Trophoblast cell (in vitro differentiated cells and primary cell): ENCODE measurements around the gene IGFBP2.
"Not testable (repeated sequence)": the region's sequence is repeated elsewhere in the genome, so short reads cannot be mapped to it uniquely, and the experiment has no call there.

ENCODE experiments used
- DNase-seq, 2 donors: peaks; one replicate each; pipeline ENCODE4 v3.0.0-alpha.2; 2016
- H2AFZ ChIP-seq: 2 replicates; pipeline ENCODE4 v1.6.1; 2013; ENCODE audit warnings: low read length, moderate library complexity, mild to moderate bottlenecking; ENCODE audit not compliant: insufficient read depth, poor library complexity
- H2AK5ac ChIP-seq: 2 replicates; pipeline ENCODE4 v1.6.1; 2013; ENCODE audit warnings: mild to moderate bottlenecking, low read length
- H2BK120ac ChIP-seq: 2 replicates; pipeline ENCODE4 v1.6.1; 2013; ENCODE audit warnings: low read length, mild to moderate bottlenecking, moderate library complexity; ENCODE audit not compliant: insufficient read depth, poor library complexity
- H2BK12ac ChIP-seq: 2 replicates; pipeline ENCODE4 v1.6.1; 2013; ENCODE audit warnings: mild to moderate bottlenecking, low read length, moderate library complexity
- H2BK5ac ChIP-seq: 2 replicates; pipeline ENCODE4 v1.6.1; 2013; ENCODE audit warnings: low read length, low read depth, moderate library complexity, mild to moderate bottlenecking; ENCODE audit not compliant: poor library complexity
- H3K14ac ChIP-seq: 2 replicates; pipeline ENCODE4 v1.6.1; 2013; ENCODE audit warnings: mild to moderate bottlenecking, low read length
- H3K18ac ChIP-seq: 2 replicates; pipeline ENCODE4 v1.6.1; 2013; ENCODE audit warnings: mild to moderate bottlenecking, low read length
- H3K23ac ChIP-seq: 2 replicates; pipeline ENCODE4 v1.6.1; 2013; ENCODE audit warnings: low read length
- H3K27ac ChIP-seq: 2 replicates; pipeline ENCODE4 v1.5.1; 2013; ENCODE audit warnings: low read depth, mild to moderate bottlenecking, inconsistent platforms, low read length, moderate library complexity
- H3K27me3 ChIP-seq: 2 replicates; pipeline ENCODE4 v1.6.1; 2013; ENCODE audit warnings: inconsistent platforms, mild to moderate bottlenecking, low read length, moderate library complexity; ENCODE audit not compliant: insufficient read depth
- H3K36me3 ChIP-seq, 2 experiments: 1 replicate in 1 of 2; 2 replicates in 1 of 2; pipeline ENCODE4 v1.6.1; 2013; ENCODE audit warnings: low read length in 2 of 2, mild to moderate bottlenecking in 2 of 2, moderate library complexity in 1 of 2; ENCODE audit not compliant: insufficient read depth in 2 of 2, control insufficient read depth in 1 of 2
- H3K4ac ChIP-seq: 2 replicates; pipeline ENCODE4 v1.6.1; 2013; ENCODE audit warnings: low read depth, mild to moderate bottlenecking, low read length, moderate library complexity
- H3K4me1 ChIP-seq, 2 experiments: 1 replicate in 1 of 2; 2 replicates in 1 of 2; pipeline ENCODE4 v1.6.1; 2013; ENCODE audit warnings: low read length in 2 of 2, mild to moderate bottlenecking in 2 of 2, moderate library complexity in 1 of 2; ENCODE audit not compliant: insufficient read depth in 2 of 2, control insufficient read depth in 1 of 2
- H3K4me2 ChIP-seq: 2 replicates; pipeline ENCODE4 v1.6.1; 2013; ENCODE audit warnings: inconsistent platforms, mild to moderate bottlenecking, low read length, moderate library complexity
- H3K4me3 ChIP-seq: 2 replicates; pipeline ENCODE4 v1.5.1; 2013; ENCODE audit warnings: mild to moderate bottlenecking, low read depth, low read length, inconsistent platforms
- H3K79me1 ChIP-seq: one replicate; pipeline ENCODE4 v1.6.1; 2013; ENCODE audit warnings: low read length
- H3K79me2 ChIP-seq: 2 replicates; pipeline ENCODE4 v1.6.1; 2013; ENCODE audit warnings: low read length, mild to moderate bottlenecking; ENCODE audit not compliant: control insufficient read depth, insufficient read depth, poor library complexity
- H3K9ac ChIP-seq: 2 replicates; pipeline ENCODE4 v1.6.1; 2013; ENCODE audit warnings: mild to moderate bottlenecking, low read length
- H3K9me3 ChIP-seq: 2 replicates; pipeline ENCODE4 v1.6.1; 2013; ENCODE audit warnings: low read depth, mild to moderate bottlenecking, control low read depth, inconsistent platforms, low read length; ENCODE audit not compliant: insufficient read depth
- H4K12ac ChIP-seq: 2 replicates; pipeline ENCODE4 v1.6.1; 2013; ENCODE audit warnings: low read depth, mild to moderate bottlenecking, low read length, moderate library complexity
- H4K8ac ChIP-seq: 2 replicates; pipeline ENCODE4 v1.6.1; 2013; ENCODE audit warnings: low read depth, mild to moderate bottlenecking, low read length, moderate library complexity
- H4K91ac ChIP-seq: one replicate; pipeline ENCODE4 v1.6.1; 2013; ENCODE audit warnings: low read depth, mild to moderate bottlenecking, low read length, moderate library complexity
- WGBS: extraction: QIAGEN DNeasy Blood & Tissue Kit; methylation state at CpG from one replicate; pipeline ENCODE4 v1.1.7; 2013; ENCODE audit warnings: missing lambda C conversion rate; ENCODE audit not compliant: insufficient read length, insufficient coverage; ENCODE audit errors: extremely low coverage; 5-methylcytosine and 5-hydroxymethylcytosine counted together

The IGFBP2 gene

GRCh38 chr2:216594081-216594480, 39.1 kb upstream of the IGFBP2 start:
- Histone ChIP-seq H3K4me1 (no peaks in the 10 kb centered on the region), H3K23ac (no peak overlapping the region), H3K79me2 (no peaks in the 10 kb centered on the region), H3K27ac (no peak overlapping the region), H3K14ac (no peak overlapping the region), H3K79me1 (no peaks in the 10 kb centered on the region), H2AFZ (no peak overlapping the region), H3K4me2 (no peak overlapping the region), H3K36me3 (no peaks in the 10 kb centered on the region), H3K9ac (no peak overlapping the region), H4K8ac (no peak overlapping the region), H3K18ac (no peak overlapping the region), H4K12ac (no peak overlapping the region), H2BK12ac (no peak overlapping the region), H3K27me3 (no peaks in the 10 kb centered on the region), H4K91ac (no peak overlapping the region), H3K9me3 (peaks cover 1% of the 10 kb centered on the region), H3K4ac (no peak overlapping the region), H3K4me3 (no peak overlapping the region), H2BK120ac (no peak overlapping the region), H2BK5ac (no peak overlapping the region), H2AK5ac (no peak overlapping the region)
- no CpG with 5 or more reads among the region's 1 CpG for WGBS
- no peak for DNase-seq

DNA sequence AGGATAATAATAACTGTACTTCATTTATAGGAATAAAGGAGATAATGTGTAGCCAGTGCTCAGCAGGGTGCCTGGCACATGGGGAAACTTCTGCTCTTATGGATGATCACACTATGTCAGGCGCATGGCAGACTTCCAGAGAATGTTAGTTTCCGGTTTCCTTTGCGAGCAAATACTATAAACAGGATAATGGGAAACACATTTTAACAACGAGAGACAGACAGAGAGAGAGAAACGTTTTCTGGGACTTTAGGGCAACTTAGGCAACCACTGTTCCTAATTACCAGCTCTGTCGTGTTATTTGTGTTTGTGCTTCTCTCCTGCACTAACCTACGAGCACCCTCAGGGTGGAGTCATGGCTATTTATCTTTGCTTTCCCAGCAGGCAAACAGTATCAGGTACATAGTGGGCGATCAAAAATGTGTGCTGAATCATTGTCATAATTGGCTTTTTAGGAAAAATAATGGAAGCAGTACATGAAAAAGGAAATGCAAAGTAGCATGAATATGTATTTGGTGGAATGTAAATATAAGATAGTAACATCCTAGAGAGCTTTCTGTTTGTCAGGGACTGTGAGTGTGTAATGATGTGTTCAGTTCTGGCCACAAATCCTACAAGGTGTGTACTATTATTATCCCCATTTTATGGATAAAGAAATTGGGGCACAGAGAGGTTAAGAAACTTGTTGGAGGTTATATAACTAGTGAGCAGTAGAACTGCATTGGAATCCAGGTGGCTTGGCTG, 36.8 kb upstream of the IGFBP2 start:
- H2AK5ac ChIP-seq = no peak overlapping the region
- H3K36me3 ChIP-seq = no peaks in the 10 kb centered on the region
- H3K4me1 ChIP-seq = no peaks in the 10 kb centered on the region
- no peak overlapping the region for H3K4ac ChIP-seq
- H2BK120ac ChIP-seq = no peak overlapping the region
- no peak overlapping the region for H3K4me3 ChIP-seq
- no peak for DNase-seq
- H4K8ac ChIP-seq = no peak overlapping the region
- H4K12ac ChIP-seq = no peak overlapping the region
- WGBS = no CpG with 5 or more reads among the region's 8 CpGs
- no peak overlapping the region for H4K91ac ChIP-seq
- H3K79me2 ChIP-seq = no peaks in the 10 kb centered on the region
- no peak overlapping the region for H3K27ac ChIP-seq
- H3K9me3 ChIP-seq = peaks cover 1% of the 10 kb centered on the region
- H2BK5ac ChIP-seq = no peak overlapping the region
- H3K27me3 ChIP-seq = no peaks in the 10 kb centered on the region
- H2AFZ ChIP-seq = no peak overlapping the region
- H2BK12ac ChIP-seq = no peak overlapping the region
- no peak overlapping the region for H3K4me2 ChIP-seq
- H3K79me1 ChIP-seq = no peaks in the 10 kb centered on the region
- H3K18ac ChIP-seq = no peak overlapping the region
- no peak overlapping the region for H3K23ac ChIP-seq
- no peak overlapping the region for H3K14ac ChIP-seq
- H3K9ac ChIP-seq = no peak overlapping the region

DNA sequence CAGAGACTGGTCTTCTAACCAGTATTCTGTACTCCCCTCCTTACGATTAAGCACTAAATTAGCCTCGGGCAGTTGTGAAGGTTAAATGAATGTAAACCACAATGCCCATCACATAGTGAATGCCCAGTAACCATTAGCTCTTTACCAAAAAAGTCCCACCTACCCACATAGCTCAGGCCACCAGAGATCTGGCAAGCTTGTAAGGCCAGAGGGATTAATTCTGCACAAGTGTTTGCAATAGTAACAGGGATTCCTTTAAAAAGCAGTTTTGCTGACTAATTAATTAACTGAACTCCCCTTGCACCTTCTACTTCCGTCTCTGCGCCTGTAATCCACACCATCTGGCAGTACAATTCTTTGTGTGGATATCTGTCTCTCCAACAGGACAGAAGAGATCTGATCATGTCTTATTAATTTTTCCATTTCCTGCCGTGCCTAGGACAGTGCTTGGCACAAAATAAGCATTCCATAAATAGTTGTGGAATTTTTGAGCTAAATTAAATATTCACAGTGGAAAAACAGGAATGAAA, 36.2 kb upstream of the IGFBP2 start:
- Histone ChIP-seq H4K12ac (no peak overlapping the region), H3K18ac (no peak overlapping the region), H3K4ac (no peak overlapping the region), H4K91ac (no peak overlapping the region), H3K9ac (no peak overlapping the region), H3K14ac (no peak overlapping the region), H4K8ac (no peak overlapping the region), H3K9me3 (peaks cover 1% of the 10 kb centered on the region), H3K23ac (no peak overlapping the region), H3K4me1 (no peaks in the 10 kb centered on the region), H2BK12ac (no peak overlapping the region), H2AFZ (no peak overlapping the region), H3K79me2 (no peaks in the 10 kb centered on the region), H2BK5ac (no peak overlapping the region), H2AK5ac (no peak overlapping the region), H3K4me2 (no peak overlapping the region), H3K4me3 (no peak overlapping the region), H3K36me3 (no peaks in the 10 kb centered on the region), H2BK120ac (no peak overlapping the region), H3K79me1 (no peaks in the 10 kb centered on the region), H3K27me3 (no peaks in the 10 kb centered on the region), H3K27ac (no peak overlapping the region)
- no peak for DNase-seq
- WGBS = no CpG with 5 or more reads among the region's 5 CpGs

DNA sequence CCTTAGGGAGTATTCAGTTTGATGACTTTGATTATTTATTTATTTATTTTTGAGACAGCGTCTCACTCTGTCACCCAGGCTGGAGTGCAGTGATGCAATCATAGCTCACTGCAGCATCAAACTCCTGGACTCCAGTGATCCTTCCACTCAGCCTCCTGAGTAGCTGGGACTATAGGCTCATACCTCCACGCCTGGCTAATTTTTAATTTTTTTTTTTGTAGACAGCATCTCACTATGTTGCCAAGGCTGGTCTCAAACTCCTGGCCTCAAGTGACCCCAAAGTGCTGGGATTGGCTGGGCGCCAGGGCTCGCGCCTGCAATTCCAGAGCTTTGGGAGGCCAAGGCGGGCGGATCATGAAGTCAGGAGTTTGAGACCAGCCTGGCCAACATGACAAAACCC, 35.4 kb upstream of the IGFBP2 start:
- H3K79me1 ChIP-seq, H3K4me2 ChIP-seq, H2AK5ac ChIP-seq, H3K23ac ChIP-seq, H4K12ac ChIP-seq, H2BK5ac ChIP-seq, H3K4me1 ChIP-seq, H3K4ac ChIP-seq, H3K14ac ChIP-seq, H3K79me2 ChIP-seq, H4K8ac ChIP-seq, H3K9me3 ChIP-seq, H3K27ac ChIP-seq, H2BK12ac ChIP-seq, H2BK120ac ChIP-seq, H3K4me3 ChIP-seq, H4K91ac ChIP-seq, H3K27me3 ChIP-seq, H2AFZ ChIP-seq, H3K18ac ChIP-seq, DNase-seq, H3K9ac ChIP-seq, H3K36me3 ChIP-seq: not testable (repeated sequence)
- WGBS = no CpG with 5 or more reads among the region's 7 CpGs
